OCI-M2 (cell line): Measurements from ENCODE around the gene GLRA3.
"Not testable (repeated sequence)": the region's sequence is repeated elsewhere in the genome, so short reads cannot be mapped to it uniquely, and the experiment has no call there.

ENCODE experiments used
- DNase-seq: peaks from one replicate; lab custom pipeline; 2025; ENCODE audit not compliant: unreplicated experiment; lab: John Stamatoyannopoulos, UW

Gene GLRA3

GRCh38 chr4:174828845-174829701 is at the start of gene GLRA3:
GLRA3 (minus strand) TSS chr4:174829247; CDS start chr4:174828811, 436 bp downstream.
- peak; percentile 84 for DNase-seq

GRCh38 chr4:174874898-174875297 is 45.9 kb upstream of the GLRA3 start:
- no peak for DNase-seq

- DNase-seq: no peak
Observed at GRCh38 chr4:174873931-174874330, 44.9 kb upstream of the GLRA3 start.

- not testable (repeated sequence) for DNase-seq
Observed at GRCh38 chr4:174873146-174873545, 44.1 kb upstream of the GLRA3 start.

- no peak for DNase-seq
Observed at GRCh38 chr4:174871407-174871806, 42.4 kb upstream of the GLRA3 start.

- DNase-seq: no peak
Observed at GRCh38 chr4:174870311-174870710, 41.3 kb upstream of the GLRA3 start.

GRCh38 chr4:174869339-174869738 is 40.3 kb upstream of the GLRA3 start:
- DNase-seq: no peak

GRCh38 chr4:174867903-174868302 is 38.9 kb upstream of the GLRA3 start:
- DNase-seq: no peak

- no peak for DNase-seq
Observed at GRCh38 chr4:174865418-174865985, 36.5 kb upstream of the GLRA3 start.

GRCh38 chr4:174864031-174864430 is 35.0 kb upstream of the GLRA3 start:
- no peak for DNase-seq

- no peak for DNase-seq
Observed at GRCh38 chr4:174860588-174860987, 31.5 kb upstream of the GLRA3 start.

GRCh38 chr4:174859904-174860303 is 30.9 kb upstream of the GLRA3 start:
- no peak for DNase-seq

- no peak for DNase-seq
Observed at GRCh38 chr4:174856926-174857800, 28.1 kb upstream of the GLRA3 start.

GRCh38 chr4:174855050-174855449 is 26.0 kb upstream of the GLRA3 start:
- no peak for DNase-seq

GRCh38 chr4:174853629-174854028 is 24.6 kb upstream of the GLRA3 start:
- DNase-seq: no peak

- DNase-seq: no peak
Observed at GRCh38 chr4:174848596-174848995, 19.5 kb upstream of the GLRA3 start.

- DNase-seq: no peak
Observed at GRCh38 chr4:174847801-174848427, 18.9 kb upstream of the GLRA3 start.

- no peak for DNase-seq
Observed at GRCh38 chr4:174835536-174835935, 6.5 kb upstream of the GLRA3 start.

- DNase-seq: no peak
Observed at GRCh38 chr4:174834477-174834876, 5.4 kb upstream of the GLRA3 start.

- DNase-seq: no peak
Observed at GRCh38 chr4:174826660-174827059, 2.4 kb downstream of the GLRA3 start.

- DNase-seq: no peak
Observed at GRCh38 chr4:174815282-174815681, 13.8 kb downstream of the GLRA3 start.
